ENCODE measurements around the gene CALML3. TPM values are rescaled to one million over a fixed set of nuclear protein-coding genes. Genes with fewer than 3 reads are reported as not detected.

The CALML3 gene
- total and polyA plus RNA-seq, 11 donors: 0.03 TPM; not detected in 10

DNA sequence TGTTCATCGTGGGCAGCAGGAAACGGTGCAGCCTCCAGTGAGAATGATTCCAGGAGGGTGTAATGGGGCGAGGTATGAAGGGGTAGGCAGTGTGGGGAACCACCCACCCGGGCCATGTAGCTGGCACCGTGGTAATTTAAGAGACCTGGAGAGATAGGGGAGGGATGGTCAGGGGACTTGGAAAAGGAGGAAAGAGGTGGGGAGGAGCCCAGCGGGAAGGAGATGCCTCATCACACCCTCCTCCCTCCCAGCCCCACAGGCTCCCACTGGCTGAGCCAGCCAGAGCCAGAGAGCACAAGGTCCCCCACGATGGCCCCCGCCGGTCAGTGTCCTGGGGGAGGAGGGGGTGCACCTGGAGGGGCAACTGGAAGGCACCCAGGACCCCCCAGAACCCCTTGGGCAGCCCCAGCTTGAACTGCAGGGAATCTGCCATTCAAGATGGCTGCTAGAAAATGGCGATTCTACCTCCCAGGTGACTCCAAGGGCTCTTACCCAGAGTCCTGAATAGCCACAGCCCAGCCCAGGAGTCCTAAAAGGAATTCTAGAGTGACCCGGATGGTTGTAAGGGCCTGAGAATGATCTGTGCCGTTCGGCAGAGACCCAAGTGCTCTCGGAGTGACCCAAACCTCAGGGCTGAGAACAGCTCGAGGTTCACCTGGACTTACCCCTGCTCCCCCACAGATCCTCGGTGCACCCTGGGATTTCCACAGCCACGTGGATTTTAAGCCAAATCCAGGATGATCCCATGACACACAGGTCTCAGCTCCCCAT lies 28.8 kb downstream of the CALML3 start:
- H3K27ac ChIP-seq: peak overlapping the region in 1 of 12 donors; percentile 60
- peak in 2 of 5 donors; percentile 3 to 56 for DNase-seq
- 74 to 80% (median 77%) methylated on average over 12 to 17 of the region's 17 CpGs for WGBS, 4 donors
- peaks cover 0 to 10% (median 4%) of the 10 kb centered on the region in 12 donors for H3K4me1 ChIP-seq
- intact Hi-C loops (cut with DNase I): no loop called here
- ATAC-seq: no peak
- H3K4me3 ChIP-seq: no peak overlapping the region
- H3K36me3 ChIP-seq: no peaks in the 10 kb centered on the region
- no peaks in the 10 kb centered on the region for H3K9me3 ChIP-seq
- TF ChIP-seq POLR2A (IDR thresholded peaks at IDR 0.05): no peak
- TF ChIP-seq, protein P1, sequence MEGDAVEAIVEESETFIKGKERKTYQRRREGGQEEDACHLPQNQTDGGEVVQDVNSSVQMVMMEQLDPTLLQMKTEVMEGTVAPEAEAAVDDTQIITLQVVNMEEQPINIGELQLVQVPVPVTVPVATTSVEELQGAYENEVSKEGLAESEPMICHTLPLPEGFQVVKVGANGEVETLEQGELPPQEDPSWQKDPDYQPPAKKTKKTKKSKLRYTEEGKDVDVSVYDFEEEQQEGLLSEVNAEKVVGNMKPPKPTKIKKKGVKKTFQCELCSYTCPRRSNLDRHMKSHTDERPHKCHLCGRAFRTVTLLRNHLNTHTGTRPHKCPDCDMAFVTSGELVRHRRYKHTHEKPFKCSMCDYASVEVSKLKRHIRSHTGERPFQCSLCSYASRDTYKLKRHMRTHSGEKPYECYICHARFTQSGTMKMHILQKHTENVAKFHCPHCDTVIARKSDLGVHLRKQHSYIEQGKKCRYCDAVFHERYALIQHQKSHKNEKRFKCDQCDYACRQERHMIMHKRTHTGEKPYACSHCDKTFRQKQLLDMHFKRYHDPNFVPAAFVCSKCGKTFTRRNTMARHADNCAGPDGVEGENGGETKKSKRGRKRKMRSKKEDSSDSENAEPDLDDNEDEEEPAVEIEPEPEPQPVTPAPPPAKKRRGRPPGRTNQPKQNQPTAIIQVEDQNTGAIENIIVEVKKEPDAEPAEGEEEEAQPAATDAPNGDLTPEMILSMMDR (IDR thresholded peaks at IDR 0.05): no peak
- no peaks in the 10 kb centered on the region for H3K27me3 ChIP-seq

DNA sequence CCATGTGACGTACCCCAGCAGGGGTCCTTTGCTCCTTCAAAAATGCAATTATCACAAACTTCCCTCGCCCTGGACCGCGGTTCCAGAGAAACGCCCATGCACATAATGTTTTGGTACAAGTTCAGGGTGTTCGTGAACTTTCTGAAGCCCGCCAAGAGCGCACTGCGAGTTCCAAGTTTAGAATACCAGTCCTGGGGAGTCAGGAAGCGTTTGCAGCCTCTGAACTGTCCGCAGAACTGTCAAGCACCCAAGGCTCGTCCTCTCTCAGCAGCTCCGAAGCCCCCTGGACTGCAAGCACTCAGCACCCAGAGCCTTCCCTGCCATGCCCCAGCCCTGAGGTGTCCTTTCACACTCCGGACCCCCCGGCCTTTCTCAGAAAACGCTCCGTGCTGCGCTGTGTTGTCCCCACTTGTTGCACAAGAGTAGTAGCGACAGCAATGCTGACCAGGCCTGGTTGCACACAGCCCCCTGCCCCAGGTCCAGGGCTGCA lies 30.3 kb downstream of the CALML3 start:
- DNase-seq (peak in 1 of 5 donors; percentile 54), ATAC-seq (no peak)
- intact Hi-C loops (cut with DNase I): no loop called here
- Histone ChIP-seq H3K4me1 (peaks cover 0 to 5% (median 0%) of the 10 kb centered on the region in 12 donors), H3K27ac (peak overlapping the region in 1 of 12 donors; percentile 60), H3K27me3 (no peaks in the 10 kb centered on the region), H3K9me3 (no peaks in the 10 kb centered on the region), H3K36me3 (no peaks in the 10 kb centered on the region), H3K4me3 (no peak overlapping the region)
- WGBS, 4 donors: 83 to 96% (median 89%) methylated on average over 19 of the region's 19 CpGs
- TF ChIP-seq, protein P1 (IDR thresholded peaks at IDR 0.05): no peak
- no peak for TF ChIP-seq POLR2A (IDR thresholded peaks at IDR 0.05)

DNA sequence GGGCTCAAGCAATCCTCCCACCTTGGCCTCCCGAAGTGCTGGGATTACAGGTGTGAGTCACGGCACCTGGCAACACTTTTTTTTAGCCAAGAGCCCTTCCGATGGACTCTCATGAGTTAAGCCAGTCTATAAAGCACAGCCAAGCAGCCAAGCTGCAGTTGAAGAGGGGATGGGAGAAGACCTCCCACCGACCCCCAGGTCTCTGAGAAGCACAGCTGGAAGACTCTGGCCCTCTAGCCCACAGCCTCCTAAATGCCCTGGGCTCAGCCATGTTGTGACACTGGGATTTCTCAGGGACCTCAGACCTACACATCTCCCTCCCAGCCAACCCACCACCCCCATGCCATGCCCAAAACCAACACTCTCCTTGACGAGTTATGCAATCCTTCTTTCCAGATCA lies 31.1 kb downstream of the CALML3 start:
- intact Hi-C loops (cut with DNase I): no loop called here
- Histone ChIP-seq H3K27ac (peak overlapping the region in 1 of 12 donors; percentile 60), H3K9me3 (no peaks in the 10 kb centered on the region), H3K27me3 (no peaks in the 10 kb centered on the region), H3K36me3 (no peaks in the 10 kb centered on the region), H3K4me1 (peaks cover 0 to 5% (median 0%) of the 10 kb centered on the region in 12 donors), H3K4me3 (no peak overlapping the region)
- ATAC-seq (no peak), DNase-seq (peak in 1 of 5 donors; percentile 14)
- no peak for TF ChIP-seq POLR2A (IDR thresholded peaks at IDR 0.05)
- TF ChIP-seq, protein P1 (IDR thresholded peaks at IDR 0.05): no peak
- WGBS, 4 donors: 92 to 96% (median 95%) methylated on average over 5 of the region's 5 CpGs

DNA sequence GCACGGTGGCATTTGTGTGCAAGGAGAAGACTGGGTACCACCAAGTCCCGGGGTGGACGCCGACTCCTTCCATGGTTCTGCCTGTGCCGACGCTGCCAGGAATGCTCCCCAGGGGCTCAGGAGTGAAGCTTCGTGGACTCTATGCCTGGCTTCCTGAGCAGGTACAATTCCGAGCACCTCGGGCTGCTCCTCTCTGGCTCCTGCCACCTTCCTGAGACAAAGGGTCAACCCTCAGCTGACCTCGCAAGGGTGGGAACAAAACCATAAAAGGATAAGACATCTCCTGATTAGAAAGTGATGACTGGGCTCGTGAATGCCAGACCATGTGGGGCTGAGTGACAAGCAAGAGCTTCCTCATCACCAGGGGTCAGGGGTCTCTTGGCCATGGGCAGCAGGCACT lies 31.8 kb downstream of the CALML3 start:
- DNase-seq: peak in 1 of 5 donors; percentile 44
- WGBS, 4 donors: 81 to 83% (median 82%) methylated on average over 11 of the region's 11 CpGs
- Histone ChIP-seq H3K9me3 (no peaks in the 10 kb centered on the region), H3K27me3 (no peaks in the 10 kb centered on the region), H3K4me3 (no peak overlapping the region), H3K4me1 (peaks cover 0 to 5% (median 0%) of the 10 kb centered on the region in 12 donors), H3K36me3 (no peaks in the 10 kb centered on the region), H3K27ac (peak overlapping the region in 1 of 12 donors; percentile 60)
- no peak for ATAC-seq
- intact Hi-C loops (cut with DNase I): no loop called here
- TF ChIP-seq POLR2A (IDR thresholded peaks at IDR 0.05): no peak
- TF ChIP-seq, protein P1 (IDR thresholded peaks at IDR 0.05): no peak
